Duodenal mucosa (tissue), 2 donors: ENCODE results near the gene CD300A.

Experiments
- H3K27ac ChIP-seq: one replicate; pipeline ENCODE4 v1.7.0; 2013; ENCODE audit warnings: low read depth, low read length
- H3K27me3 ChIP-seq, 2 donors: one replicate each; pipeline ENCODE4 v1.7.0; 2013; ENCODE audit warnings: low read length in 2 of 2, control low read depth in 1 of 2; ENCODE audit not compliant: insufficient read depth in 2 of 2, control insufficient read depth in 1 of 2
- H3K36me3 ChIP-seq, 2 donors: one replicate each; pipeline ENCODE4 v1.7.0; 2013; ENCODE audit warnings: low read length in 2 of 2, control low read depth in 1 of 2; ENCODE audit not compliant: insufficient read depth in 2 of 2, control insufficient read depth in 1 of 2
- H3K4me1 ChIP-seq, 2 donors: one replicate each; pipeline ENCODE4 v1.7.0; 2013; ENCODE audit warnings: low read length in 2 of 2, control low read depth in 1 of 2; ENCODE audit not compliant: insufficient read depth in 2 of 2, control insufficient read depth in 1 of 2
- H3K4me3 ChIP-seq, 2 donors: one replicate each; pipeline ENCODE4 v1.7.0; 2013; ENCODE audit warnings: low read length in 2 of 2, low read depth in 1 of 2
- H3K9ac ChIP-seq, 2 donors: one replicate each; pipeline ENCODE4 v1.7.0; 2013; ENCODE audit warnings: low read length in 2 of 2, low read depth in 1 of 2
- H3K9me3 ChIP-seq, 2 donors: one replicate each; pipeline ENCODE4 v1.7.0; 2013; ENCODE audit warnings: low read length in 2 of 2, control low read depth in 1 of 2; ENCODE audit not compliant: control insufficient read depth in 1 of 2

The CD300A gene

GRCh38 chr17:74524653-74525464, 58.4 kb downstream of the CD300A start:
- Histone ChIP-seq H3K27ac (no peak overlapping the region), H3K9ac (no peak overlapping the region), H3K4me3 (no peak overlapping the region), H3K36me3 (no peaks in the 10 kb centered on the region), H3K4me1 (no peaks in the 10 kb centered on the region), H3K9me3 (no peaks in the 10 kb centered on the region), H3K27me3 (peaks cover 0 to 2% of the 10 kb centered on the region in 2 donors)

GRCh38 chr17:74525465-74525725, 59.0 kb downstream of the CD300A start:
- H3K9ac ChIP-seq: no peak overlapping the region

GRCh38 chr17:74525781-74526288, 59.4 kb downstream of the CD300A start:
- Histone ChIP-seq H3K4me3 (no peak overlapping the region), H3K4me1 (no peaks in the 10 kb centered on the region), H3K9ac (no peak overlapping the region), H3K27me3 (peaks cover 0 to 2% of the 10 kb centered on the region in 2 donors), H3K27ac (no peak overlapping the region), H3K36me3 (no peaks in the 10 kb centered on the region), H3K9me3 (no peaks in the 10 kb centered on the region)

More at GRCh38 chr17:74525465-74525725, 59.0 kb downstream of the CD300A start:
- peaks cover 0 to 2% of the 10 kb centered on the region in 2 donors for H3K27me3 ChIP-seq
- H3K27ac ChIP-seq: no peak overlapping the region
- no peak overlapping the region for H3K4me3 ChIP-seq
- no peaks in the 10 kb centered on the region for H3K9me3 ChIP-seq
- H3K36me3 ChIP-seq: no peaks in the 10 kb centered on the region
- H3K4me1 ChIP-seq: no peaks in the 10 kb centered on the region

GRCh38 chr17:74526681-74527080, 60.2 kb downstream of the CD300A start:
- Histone ChIP-seq H3K4me1 (no peaks in the 10 kb centered on the region), H3K27ac (no peak overlapping the region), H3K9me3 (no peaks in the 10 kb centered on the region), H3K9ac (no peak overlapping the region), H3K27me3 (peaks cover 0 to 2% of the 10 kb centered on the region in 2 donors), H3K4me3 (no peak overlapping the region), H3K36me3 (no peaks in the 10 kb centered on the region)

GRCh38 chr17:74527081-74527480, 60.6 kb downstream of the CD300A start:
- Histone ChIP-seq H3K27me3 (peaks cover 0 to 2% of the 10 kb centered on the region in 2 donors), H3K4me3 (no peak overlapping the region), H3K4me1 (no peaks in the 10 kb centered on the region), H3K9ac (no peak overlapping the region), H3K27ac (no peak overlapping the region), H3K36me3 (no peaks in the 10 kb centered on the region), H3K9me3 (no peaks in the 10 kb centered on the region)

- Histone ChIP-seq H3K9me3 (no peaks in the 10 kb centered on the region), H3K4me3 (no peak overlapping the region), H3K27ac (no peak overlapping the region), H3K27me3 (peaks cover 0 to 2% of the 10 kb centered on the region in 2 donors), H3K36me3 (no peaks in the 10 kb centered on the region), H3K4me1 (no peaks in the 10 kb centered on the region), H3K9ac (no peak overlapping the region)
Measured at GRCh38 chr17:74527756-74528155, 61.3 kb downstream of the CD300A start.

- H3K27ac ChIP-seq: no peak overlapping the region
- H3K9ac ChIP-seq: no peak overlapping the region
- no peaks in the 10 kb centered on the region for H3K9me3 ChIP-seq
- H3K4me1 ChIP-seq: no peaks in the 10 kb centered on the region
- H3K36me3 ChIP-seq: no peaks in the 10 kb centered on the region
- peaks cover 0 to 2% of the 10 kb centered on the region in 2 donors for H3K27me3 ChIP-seq
- H3K4me3 ChIP-seq: no peak overlapping the region
Measured at GRCh38 chr17:74528491-74529199, 62.2 kb downstream of the CD300A start.

GRCh38 chr17:74529243-74529642, 62.8 kb downstream of the CD300A start:
- Histone ChIP-seq H3K36me3 (no peaks in the 10 kb centered on the region), H3K9me3 (no peaks in the 10 kb centered on the region), H3K27ac (no peak overlapping the region), H3K4me1 (no peaks in the 10 kb centered on the region), H3K4me3 (no peak overlapping the region), H3K9ac (no peak overlapping the region), H3K27me3 (peaks cover 0 to 2% of the 10 kb centered on the region in 2 donors)

GRCh38 chr17:74530831-74531150, 64.4 kb downstream of the CD300A start:
- Histone ChIP-seq H3K4me3 (no peak overlapping the region), H3K27me3 (no peaks in the 10 kb centered on the region), H3K9me3 (no peaks in the 10 kb centered on the region), H3K4me1 (no peaks in the 10 kb centered on the region), H3K36me3 (no peaks in the 10 kb centered on the region), H3K27ac (no peak overlapping the region), H3K9ac (no peak overlapping the region)

GRCh38 chr17:74531231-74531761, 64.9 kb downstream of the CD300A start, which contains the start of gene CD300LB:
Gene CD300LB (minus strand): TSS chr17:74531475. CDS start chr17:74531350, 125 bp downstream.
- Histone ChIP-seq H3K27ac (no peak within 1 kb of the TSS), H3K9ac (no peak within 1 kb of the TSS), H3K4me3 (peak within 1 kb of the TSS in 1 of 2 donors; percentile 36), H3K27me3 (no peaks in the 10 kb centered on the region), H3K4me1 (no peaks in the 10 kb centered on the region), H3K36me3 (no peaks in the 10 kb centered on the region), H3K9me3 (no peaks in the 10 kb centered on the region)
